GM23338 (cell line): ENCODE results near the gene PPME1.

Experiments used
- CREB1 ChIP-seq: fragments of 250-450 bp; sonication (Bioruptor Pico); IDR thresholded peaks from 2 replicates; pipeline ENCODE4 v1.5.0; 2020; ENCODE audit warnings: low read depth, mild to moderate bottlenecking, moderate library complexity
- CTCF ChIP-seq, 2 experiments: fragments of 200-600 bp in 1 of 2; sonication (generic) in 1 of 2; conservative IDR thresholded peaks; 2 replicates each; pipeline versions ENCODE4 v1.5.1 to v1.6.1; 2016 to 2017; ENCODE audit warnings: antibody characterized with exemption in 2 of 2, low read depth in 2 of 2, mild to moderate bottlenecking in 2 of 2, moderate library complexity in 1 of 2
- EZH2 ChIP-seq: fragments of 200-600 bp; sonication (generic); IDR thresholded peaks from one replicate; pipeline ENCODE4 v1.8.0; 2017; ENCODE audit warnings: antibody characterized with exemption, mild to moderate bottlenecking, low read depth; ENCODE audit not compliant: unreplicated experiment
- EZH2phosphoT487 ChIP-seq: fragments of 200-600 bp; sonication (generic); IDR thresholded peaks from one replicate; pipeline ENCODE4 v1.8.1; 2018; ENCODE audit warnings: antibody characterized with exemption; ENCODE audit not compliant: unreplicated experiment
- JUNB ChIP-seq: IDR thresholded peaks from one replicate; pipeline ENCODE4 v1.6.1; 2016; ENCODE audit warnings: antibody characterized with exemption; ENCODE audit not compliant: unreplicated experiment
- NANOG ChIP-seq: IDR thresholded peaks from 2 replicates; pipeline ENCODE4 v1.6.1; 2016; ENCODE audit warnings: antibody characterized with exemption, borderline replicate concordance
- POLR2AphosphoS5 ChIP-seq: IDR thresholded peaks from 2 replicates; pipeline ENCODE4 v1.6.1; 2016; ENCODE audit warnings: antibody characterized with exemption, low read depth
- REST ChIP-seq: IDR thresholded peaks from one replicate; pipeline ENCODE4 v1.6.1; 2018; ENCODE audit warnings: antibody characterized with exemption; ENCODE audit not compliant: unreplicated experiment
- ZNF114 ChIP-seq: fragments of 250-450 bp; sonication (Bioruptor Pico); IDR thresholded peaks from 2 replicates; pipeline ENCODE4 v1.5.0; 2020; ENCODE audit warnings: mild to moderate bottlenecking, moderate library complexity
- ZNF331 ChIP-seq: fragments of 250-450 bp; sonication (Bioruptor Pico); IDR thresholded peaks from 2 replicates; pipeline ENCODE4 v1.5.0; 2020; ENCODE audit warnings: low read depth, mild to moderate bottlenecking, moderate library complexity
- ZNF462 ChIP-seq: fragments of 250-450 bp; sonication (Bioruptor Pico); IDR thresholded peaks from 2 replicates; pipeline ENCODE4 v1.5.0; 2020; ENCODE audit warnings: mild to moderate bottlenecking, moderate library complexity

GRCh38 chr11:74278721-74279161, 107.7 kb downstream of the PPME1 start:
- TF ChIP-seq CTCF (conservative IDR thresholded peaks at IDR 0.05; ENCODE audit: low read depth in 2 of 2): no peak
- no peak for TF ChIP-seq EZH2
- no peak for TF ChIP-seq POLR2AphosphoS5
- TF ChIP-seq EZH2phosphoT487: no peak
- TF ChIP-seq REST: no peak
- no peak for TF ChIP-seq ZNF331
- no peak for TF ChIP-seq ZNF114 (CRISPR knock-in tag)
- TF ChIP-seq ZNF462: no peak
- TF ChIP-seq JUNB: no peak
- no peak for TF ChIP-seq NANOG
- no peak for TF ChIP-seq CREB1 (CRISPR knock-in tag)
